Inferior parietal cortex (tissue), 1 donor: Measurements from ENCODE around the gene MAS1L.

Source experiments
- DNase-seq: peaks from one replicate; pipeline ENCODE4 v3.0.0-alpha.2; 2016; ENCODE audit errors: extremely low spot score

MAS1L gene

GRCh38 chr6:29487660-29488059 lies at the start of gene MAS1L:
TSS of gene MAS1L (minus strand) at chr6:29487956. CDS start at chr6:29487902, 54 bp downstream.
- no peak for DNase-seq

- DNase-seq: no peak
Observed at GRCh38 chr6:29532320-29532951, 44.7 kb upstream of the MAS1L start.

- no peak for DNase-seq
Observed at GRCh38 chr6:29531668-29532067, 43.9 kb upstream of the MAS1L start.

- DNase-seq: no peak
Observed at GRCh38 chr6:29530671-29531310, 43.0 kb upstream of the MAS1L start.

GRCh38 chr6:29529956-29530355 lies 42.2 kb upstream of the MAS1L start:
- no peak for DNase-seq

GRCh38 chr6:29528988-29529560 lies 41.3 kb upstream of the MAS1L start:
- no peak for DNase-seq

GRCh38 chr6:29528300-29528931 lies 40.7 kb upstream of the MAS1L start:
- DNase-seq: no peak

- DNase-seq: no peak
Observed at GRCh38 chr6:29527564-29527963, 39.8 kb upstream of the MAS1L start.

GRCh38 chr6:29527126-29527525 lies 39.4 kb upstream of the MAS1L start:
- no peak for DNase-seq

- no peak for DNase-seq
Observed at GRCh38 chr6:29525311-29525639, 37.5 kb upstream of the MAS1L start.

GRCh38 chr6:29524444-29525310 lies 36.9 kb upstream of the MAS1L start:
- DNase-seq: no peak

- no peak for DNase-seq
Observed at GRCh38 chr6:29524044-29524443, 36.3 kb upstream of the MAS1L start.

GRCh38 chr6:29522227-29522626 lies 34.5 kb upstream of the MAS1L start:
- no peak for DNase-seq

- no peak for DNase-seq
Observed at GRCh38 chr6:29521006-29521680, 33.4 kb upstream of the MAS1L start.

GRCh38 chr6:29520232-29520631 lies 32.5 kb upstream of the MAS1L start:
- no peak for DNase-seq

GRCh38 chr6:29519291-29520010 lies 31.7 kb upstream of the MAS1L start:
- DNase-seq: no peak

- DNase-seq: no peak
Observed at GRCh38 chr6:29517728-29518440, 30.1 kb upstream of the MAS1L start.

- DNase-seq: no peak
Observed at GRCh38 chr6:29517245-29517644, 29.5 kb upstream of the MAS1L start.

- DNase-seq: no peak
Observed at GRCh38 chr6:29516108-29516507, 28.4 kb upstream of the MAS1L start.

- DNase-seq: no peak
Observed at GRCh38 chr6:29510746-29511300, 23.1 kb upstream of the MAS1L start.
